Right lobe of liver (tissue), 4 donors: ENCODE data around the gene KCNN3.
"Not testable (repeated sequence)": the region's sequence is repeated elsewhere in the genome, so short reads cannot be mapped to it uniquely, and the experiment has no call there.

Source experiments
- POLR2A ChIP-seq: fragments of 450-650 bp; IDR thresholded peaks from one replicate; pipeline ENCODE4 v1.6.1; 2017; ENCODE audit warnings: antibody characterized with exemption, mild to moderate bottlenecking
- TF ChIP-seq, protein P1 (sequence below), 4 donors: fragments of 200-600 bp in 3 of 4; fragments of 450-650 bp in 1 of 4; IDR thresholded peaks; one replicate each; pipeline versions ENCODE4 v1.5.1 to v1.8.0; 2016 to 2022; ENCODE audit warnings: antibody characterized with exemption in 4 of 4, mild to moderate bottlenecking in 2 of 4
- donor health status: DM: no; HTN: no; CAD: no.
- donor health status: DM: no; HTN: no; CAD: no.
- donor health status: DM: no; HTN: yes; CAD: no.

DNA sequence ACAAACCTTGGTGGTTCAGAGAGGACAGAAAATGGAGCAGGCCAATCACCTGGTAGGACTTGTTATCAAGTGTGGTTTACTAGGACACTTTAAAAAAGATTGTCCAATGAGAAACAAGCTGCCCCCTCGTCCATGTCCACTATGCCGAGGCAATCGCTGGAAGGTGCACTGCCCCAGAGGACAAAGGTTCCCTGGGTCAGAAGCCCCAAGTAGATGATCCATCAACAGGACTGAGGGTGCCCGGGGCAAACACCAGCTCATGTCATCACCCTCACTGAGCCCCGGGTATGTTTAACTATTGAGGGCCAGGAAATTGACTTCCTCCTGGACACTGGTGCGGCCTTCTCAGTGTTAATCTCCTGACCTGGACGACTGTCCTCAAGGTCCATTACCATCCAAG lies 195.6 kb downstream of the KCNN3 start:
- not testable (repeated sequence) for TF ChIP-seq POLR2A
- TF ChIP-seq, protein P1, sequence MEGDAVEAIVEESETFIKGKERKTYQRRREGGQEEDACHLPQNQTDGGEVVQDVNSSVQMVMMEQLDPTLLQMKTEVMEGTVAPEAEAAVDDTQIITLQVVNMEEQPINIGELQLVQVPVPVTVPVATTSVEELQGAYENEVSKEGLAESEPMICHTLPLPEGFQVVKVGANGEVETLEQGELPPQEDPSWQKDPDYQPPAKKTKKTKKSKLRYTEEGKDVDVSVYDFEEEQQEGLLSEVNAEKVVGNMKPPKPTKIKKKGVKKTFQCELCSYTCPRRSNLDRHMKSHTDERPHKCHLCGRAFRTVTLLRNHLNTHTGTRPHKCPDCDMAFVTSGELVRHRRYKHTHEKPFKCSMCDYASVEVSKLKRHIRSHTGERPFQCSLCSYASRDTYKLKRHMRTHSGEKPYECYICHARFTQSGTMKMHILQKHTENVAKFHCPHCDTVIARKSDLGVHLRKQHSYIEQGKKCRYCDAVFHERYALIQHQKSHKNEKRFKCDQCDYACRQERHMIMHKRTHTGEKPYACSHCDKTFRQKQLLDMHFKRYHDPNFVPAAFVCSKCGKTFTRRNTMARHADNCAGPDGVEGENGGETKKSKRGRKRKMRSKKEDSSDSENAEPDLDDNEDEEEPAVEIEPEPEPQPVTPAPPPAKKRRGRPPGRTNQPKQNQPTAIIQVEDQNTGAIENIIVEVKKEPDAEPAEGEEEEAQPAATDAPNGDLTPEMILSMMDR (IDR thresholded peaks at IDR 0.05): not testable (repeated sequence)
